ENCODE data around the gene DMAP1. TPM values are rescaled to one million over a fixed set of nuclear protein-coding genes. Genes with fewer than 3 reads are reported as not detected.

Gene DMAP1
- total and polyA plus RNA-seq, 7 donors: 23.6 to 67.0 (median 35.3) TPM

- no peaks in the 10 kb centered on the region for H3K27me3 ChIP-seq
- H3K4me3 ChIP-seq: peak overlapping the region in 2 of 4 donors; percentile 8 to 16
- intact Hi-C loops (cut with DNase I): loop anchor here (1.0 to 2.0 kb wide), 2 partner anchors 21 to 25 kb away; partner anchors contain the start of gene DMAP1
- H3K9me3 ChIP-seq: no peaks in the 10 kb centered on the region
- TF ChIP-seq EP300 (IDR thresholded peaks at IDR 0.05) (peak in 2 of 4 donors; percentile 68 to 76), POLR2AphosphoS5 (IDR thresholded peaks at IDR 0.05) (peak; percentile 75 to 85 (median 82)), POLR2A (IDR thresholded peaks at IDR 0.05) (no peak), CTCF (IDR thresholded peaks at IDR 0.05) (peak; percentile 68 to 81 (median 74))
- peak overlapping the region; percentile 75 to 93 (median 86) for H3K27ac ChIP-seq
- no peaks in the 10 kb centered on the region for H3K36me3 ChIP-seq
- 15 to 37% methylated on average over 33 of the region's 33 CpGs for WGBS, 2 donors
- peak; percentile 94 for DNase-seq
- H3K4me1 ChIP-seq: peaks cover 0 to 51% (median 45%) of the 10 kb centered on the region in 4 donors
These were observed 24.6 kb downstream of the DMAP1 start for GRCh38 chr1:44237721-44238457.

- intact Hi-C loops (cut with DNase I): loop anchor here (1.0 to 2.0 kb wide), 2 partner anchors 21 to 26 kb away; partner anchors contain the start of gene DMAP1
- no peak for DNase-seq
- H3K9me3 ChIP-seq: no peaks in the 10 kb centered on the region
- H3K4me1 ChIP-seq: peaks cover 0 to 51% (median 45%) of the 10 kb centered on the region in 4 donors
- no peak for TF ChIP-seq CTCF (IDR thresholded peaks at IDR 0.05)
- no peak for TF ChIP-seq EP300 (IDR thresholded peaks at IDR 0.05)
- TF ChIP-seq POLR2A (IDR thresholded peaks at IDR 0.05): no peak
- no peak for TF ChIP-seq POLR2AphosphoS5 (IDR thresholded peaks at IDR 0.05)
- H3K4me3 ChIP-seq: no peak overlapping the region
- no peaks in the 10 kb centered on the region for H3K27me3 ChIP-seq
- WGBS, 2 donors: 69 to 78% methylated on average over 4 of the region's 4 CpGs
- peak overlapping the region; percentile 75 to 93 (median 86) for H3K27ac ChIP-seq
- H3K36me3 ChIP-seq: peaks cover 0 to 5% (median 0%) of the 10 kb centered on the region in 4 donors
These were observed 25.4 kb downstream of the DMAP1 start for GRCh38 chr1:44238660-44239059.

GRCh38 chr1:44239331-44239960 is 26.2 kb downstream of the DMAP1 start:
- Histone ChIP-seq H3K27me3 (no peaks in the 10 kb centered on the region), H3K36me3 (peaks cover 0 to 5% (median 0%) of the 10 kb centered on the region in 4 donors), H3K4me3 (no peak overlapping the region), H3K4me1 (peaks cover 0 to 51% (median 45%) of the 10 kb centered on the region in 4 donors), H3K9me3 (no peaks in the 10 kb centered on the region), H3K27ac (peak overlapping the region; percentile 75 to 93 (median 86))
- WGBS, 2 donors: 59 to 63% methylated on average over 8 of the region's 8 CpGs
- intact Hi-C loops (cut with DNase I): loop anchor here (2.0 kb wide), 1 partner anchor 27 kb away; the partner anchor contains the start of gene DMAP1
- DNase-seq: peak; percentile 83
- TF ChIP-seq POLR2A (IDR thresholded peaks at IDR 0.05) (no peak), CTCF (IDR thresholded peaks at IDR 0.05) (peak in 3 of 4 experiments; percentile 8 to 47 (median 36)), POLR2AphosphoS5 (IDR thresholded peaks at IDR 0.05) (peak; percentile 10 to 57 (median 28)), EP300 (IDR thresholded peaks at IDR 0.05) (no peak)

- peak overlapping the region; percentile 75 to 93 (median 86) for H3K27ac ChIP-seq
- no peaks in the 10 kb centered on the region for H3K9me3 ChIP-seq
- no peaks in the 10 kb centered on the region for H3K27me3 ChIP-seq
- WGBS, 2 donors: 83 to 86% methylated on average over 3 of the region's 3 CpGs
- H3K36me3 ChIP-seq: peaks cover 0 to 5% (median 0%) of the 10 kb centered on the region in 4 donors
- intact Hi-C loops (cut with DNase I): loop anchor here (2.0 kb wide), 1 partner anchor 27 kb away; the partner anchor contains the start of gene DMAP1
- H3K4me1 ChIP-seq: peaks cover 0 to 51% (median 45%) of the 10 kb centered on the region in 4 donors
- H3K4me3 ChIP-seq: no peak overlapping the region
- peak; percentile 57 to 95 (median 75) for TF ChIP-seq EP300 (IDR thresholded peaks at IDR 0.05)
- no peak for TF ChIP-seq POLR2A (IDR thresholded peaks at IDR 0.05)
- peak; percentile 74 to 86 (median 78) for TF ChIP-seq POLR2AphosphoS5 (IDR thresholded peaks at IDR 0.05)
- peak; percentile 91 for DNase-seq
These were observed 26.7 kb downstream of the DMAP1 start for GRCh38 chr1:44239961-44240371.
